AG04450 (cell line): ENCODE results near the gene SERHL2. TPM values are rescaled to one million over a fixed set of nuclear protein-coding genes. Genes with fewer than 3 reads are reported as not detected.
A peak's percentile ranks its signal among the peaks of the same experiment; 100 is the strongest.

ENCODE experiments used
- CTCF ChIA-PET: fragments of 300-600, 350-600 bp; formaldehyde crosslinking; extraction: SDS; loops from one replicate; lab custom pipeline; 2022; ENCODE audit warnings: antibody characterized with exemption, inconsistent platforms; lab: Charles Lee
- POLR2A ChIA-PET: fragments of 350-600 bp; formaldehyde crosslinking; extraction: SDS; loops from one replicate; lab custom pipeline; 2021; ENCODE audit warnings: antibody characterized with exemption, inconsistent platforms; lab: Yijun Ruan, JAX
- DNase-seq: peaks from one replicate; pipeline ENCODE4 v3.0.0-alpha.2; 2011; ENCODE audit warnings: low read depth, low spot score
- H3K27ac ChIP-seq: one replicate; pipeline ENCODE4 v1.5.1; 2012; ENCODE audit warnings: low read depth, low read length, control low read depth
- H3K27me3 ChIP-seq: one replicate; pipeline ENCODE4 v1.6.0; 2012; ENCODE audit warnings: low read length; ENCODE audit not compliant: control insufficient read depth, insufficient read depth
- H3K4me3 ChIP-seq: 2 replicates; pipeline ENCODE4 v1.5.1; 2011; ENCODE audit warnings: mild to moderate bottlenecking, low read depth, low read length, control low read depth
- H3K9me3 ChIP-seq: 2 replicates; pipeline ENCODE4 v1.5.1; 2012; ENCODE audit warnings: low read length; ENCODE audit not compliant: control insufficient read depth, insufficient read depth
- CTCF ChIP-seq: IDR thresholded peaks from 2 replicates; pipeline ENCODE4 v1.5.1; 2011; ENCODE audit warnings: low read depth, low read length, control low read depth, inconsistent platforms
- polyA plus RNA-seq: library from polyadenylated mRNA; depleted of rRNA; stranded (reverse); fragments of >200 nt; gene quantifications from 2 replicates; pipeline ENCODE4 v1.2.3, GENCODE V29; 2011

Gene SERHL2
- polyA plus RNA-seq, 1 experiment: 6.6 TPM

- Histone ChIP-seq H3K9me3 (peaks cover under 1% of the 10 kb centered on the region; the same call in 1 of the 2 replicates), H3K27ac (peak overlapping the region; percentile 68), H3K27me3 (no peaks in the 10 kb centered on the region), H3K4me3 (no peak overlapping the region)
- TF ChIP-seq CTCF: no peak
- ChIA-PET POLR2A (no interaction called here), CTCF (no interaction called here)
- DNase-seq: no peak
Measured at GRCh38 chr22:42610186-42610585, 56.4 kb downstream of the SERHL2 start.

GRCh38 chr22:42611051-42611450, 57.3 kb downstream of the SERHL2 start:
- H3K4me3 ChIP-seq: no peak overlapping the region
- H3K27me3 ChIP-seq: no peaks in the 10 kb centered on the region
- no peak for DNase-seq
- H3K27ac ChIP-seq: no peak overlapping the region
- POLR2A ChIA-PET: no interaction called here
- TF ChIP-seq CTCF: no peak
- H3K9me3 ChIP-seq: no peaks in the 10 kb centered on the region; the same call in 1 of the 2 replicates
- CTCF ChIA-PET: no interaction called here

- no peak for DNase-seq
- ChIA-PET CTCF (interaction anchor here (0.5 kb wide), 1 partner anchor 145 kb away, joined by 3 read pairs; no protein-coding TSS in a partner anchor), POLR2A (no interaction called here)
- no peaks in the 10 kb centered on the region; the same call in 1 of the 2 replicates for H3K9me3 ChIP-seq
- no peaks in the 10 kb centered on the region for H3K27me3 ChIP-seq
- TF ChIP-seq CTCF: no peak
- H3K4me3 ChIP-seq: no peak overlapping the region
- H3K27ac ChIP-seq: no peak overlapping the region
Measured at GRCh38 chr22:42612336-42612735, 58.6 kb downstream of the SERHL2 start.

GRCh38 chr22:42613872-42614301, 60.1 kb downstream of the SERHL2 start:
- H3K27me3 ChIP-seq: no peaks in the 10 kb centered on the region
- no peaks in the 10 kb centered on the region for H3K9me3 ChIP-seq
- ChIA-PET CTCF (interaction anchor here (0.9 kb wide), 1 partner anchor 206 kb away, joined by 3 read pairs; no protein-coding TSS in a partner anchor), POLR2A (interaction anchor here (1.2 to 2.1 kb wide), 4 partner anchors 32 to 170 kb away, joined by 3 to 18 read pairs (median 4); no protein-coding TSS in a partner anchor)
- peak overlapping the region; percentile 86 for H3K27ac ChIP-seq
- no peak for TF ChIP-seq CTCF
- no peak for DNase-seq
- H3K4me3 ChIP-seq: peak overlapping the region; percentile 76

- peak; percentile 31; the same call in 1 of the 2 replicates for TF ChIP-seq CTCF
- H3K27ac ChIP-seq: peak within 1 kb of the TSS; percentile 97
- ChIA-PET POLR2A (interaction anchor here (0.5 to 2.1 kb wide), 15 partner anchors 12 to 1675 kb away, joined by 3 to 18 read pairs (median 4); partner anchors contain the start of gene CYB5R3), CTCF (interaction anchor here (0.9 kb wide), 1 partner anchor 206 kb away, joined by 3 read pairs; no protein-coding TSS in a partner anchor)
- peak; percentile 97 for DNase-seq
- peak within 1 kb of the TSS; percentile 76 for H3K4me3 ChIP-seq
- no peaks in the 10 kb centered on the region for H3K9me3 ChIP-seq
- H3K27me3 ChIP-seq: no peaks in the 10 kb centered on the region
Measured at GRCh38 chr22:42614312-42615091, 60.7 kb downstream of the SERHL2 start, which contains the start of gene POLDIP3. Gene POLDIP3 (minus strand): TSS chr22:42614883. CDS start chr22:42614857, 26 bp downstream.
